ENCODE measurements around the gene TMOD2.

DNA sequence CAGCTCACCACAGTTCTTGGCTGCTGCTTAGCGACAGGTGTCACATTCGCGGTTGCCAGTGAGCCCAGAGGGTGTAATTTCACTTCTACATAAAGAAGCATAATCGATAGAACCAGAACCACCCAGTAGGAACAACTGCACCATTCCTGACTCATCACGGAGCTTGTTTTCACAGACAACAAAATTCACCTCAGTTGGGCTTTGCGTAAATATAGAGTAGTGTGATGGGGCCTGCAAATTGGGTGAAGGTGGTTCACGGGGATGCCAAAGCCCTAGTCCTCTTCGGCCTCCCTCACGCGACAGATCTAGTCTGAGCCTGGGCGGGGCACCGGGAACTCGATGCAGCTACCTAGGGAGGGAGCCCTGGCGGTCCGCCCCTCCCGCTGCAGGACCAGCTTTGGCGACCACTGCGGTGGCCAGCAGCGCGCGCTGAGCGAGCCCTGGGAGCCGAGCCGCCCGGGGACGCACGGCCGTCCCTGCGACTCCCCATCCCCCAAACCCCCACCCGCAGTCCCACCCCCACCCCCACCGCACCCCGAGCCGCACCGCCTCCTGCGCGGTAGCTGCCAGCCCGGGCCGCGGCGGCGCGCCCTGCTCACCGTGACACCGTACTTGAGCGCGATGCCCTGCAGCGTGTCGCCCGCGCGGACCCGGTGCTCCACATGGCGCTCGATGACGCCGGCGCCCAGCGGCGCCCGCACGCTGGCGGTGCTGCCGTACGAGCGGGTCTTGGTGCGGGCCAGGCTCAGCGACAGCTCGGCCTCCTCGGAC is 14.5 kb upstream of the TMOD2 start:
- TF ChIP-seq CREB1 (CRISPR knock-in tag; IDR thresholded peaks at IDR 0.05) (no peak), ZNF317 (CRISPR knock-in tag; IDR thresholded peaks at IDR 0.05; ENCODE audit: borderline replicate concordance, low read depth) (no peak), CREM (CRISPR knock-in tag; IDR thresholded peaks at IDR 0.05) (no peak)
- TF ChIP-seq, protein P1, sequence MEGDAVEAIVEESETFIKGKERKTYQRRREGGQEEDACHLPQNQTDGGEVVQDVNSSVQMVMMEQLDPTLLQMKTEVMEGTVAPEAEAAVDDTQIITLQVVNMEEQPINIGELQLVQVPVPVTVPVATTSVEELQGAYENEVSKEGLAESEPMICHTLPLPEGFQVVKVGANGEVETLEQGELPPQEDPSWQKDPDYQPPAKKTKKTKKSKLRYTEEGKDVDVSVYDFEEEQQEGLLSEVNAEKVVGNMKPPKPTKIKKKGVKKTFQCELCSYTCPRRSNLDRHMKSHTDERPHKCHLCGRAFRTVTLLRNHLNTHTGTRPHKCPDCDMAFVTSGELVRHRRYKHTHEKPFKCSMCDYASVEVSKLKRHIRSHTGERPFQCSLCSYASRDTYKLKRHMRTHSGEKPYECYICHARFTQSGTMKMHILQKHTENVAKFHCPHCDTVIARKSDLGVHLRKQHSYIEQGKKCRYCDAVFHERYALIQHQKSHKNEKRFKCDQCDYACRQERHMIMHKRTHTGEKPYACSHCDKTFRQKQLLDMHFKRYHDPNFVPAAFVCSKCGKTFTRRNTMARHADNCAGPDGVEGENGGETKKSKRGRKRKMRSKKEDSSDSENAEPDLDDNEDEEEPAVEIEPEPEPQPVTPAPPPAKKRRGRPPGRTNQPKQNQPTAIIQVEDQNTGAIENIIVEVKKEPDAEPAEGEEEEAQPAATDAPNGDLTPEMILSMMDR (IDR thresholded peaks at IDR 0.05): no peak
- TF ChIP-seq, protein P2, sequence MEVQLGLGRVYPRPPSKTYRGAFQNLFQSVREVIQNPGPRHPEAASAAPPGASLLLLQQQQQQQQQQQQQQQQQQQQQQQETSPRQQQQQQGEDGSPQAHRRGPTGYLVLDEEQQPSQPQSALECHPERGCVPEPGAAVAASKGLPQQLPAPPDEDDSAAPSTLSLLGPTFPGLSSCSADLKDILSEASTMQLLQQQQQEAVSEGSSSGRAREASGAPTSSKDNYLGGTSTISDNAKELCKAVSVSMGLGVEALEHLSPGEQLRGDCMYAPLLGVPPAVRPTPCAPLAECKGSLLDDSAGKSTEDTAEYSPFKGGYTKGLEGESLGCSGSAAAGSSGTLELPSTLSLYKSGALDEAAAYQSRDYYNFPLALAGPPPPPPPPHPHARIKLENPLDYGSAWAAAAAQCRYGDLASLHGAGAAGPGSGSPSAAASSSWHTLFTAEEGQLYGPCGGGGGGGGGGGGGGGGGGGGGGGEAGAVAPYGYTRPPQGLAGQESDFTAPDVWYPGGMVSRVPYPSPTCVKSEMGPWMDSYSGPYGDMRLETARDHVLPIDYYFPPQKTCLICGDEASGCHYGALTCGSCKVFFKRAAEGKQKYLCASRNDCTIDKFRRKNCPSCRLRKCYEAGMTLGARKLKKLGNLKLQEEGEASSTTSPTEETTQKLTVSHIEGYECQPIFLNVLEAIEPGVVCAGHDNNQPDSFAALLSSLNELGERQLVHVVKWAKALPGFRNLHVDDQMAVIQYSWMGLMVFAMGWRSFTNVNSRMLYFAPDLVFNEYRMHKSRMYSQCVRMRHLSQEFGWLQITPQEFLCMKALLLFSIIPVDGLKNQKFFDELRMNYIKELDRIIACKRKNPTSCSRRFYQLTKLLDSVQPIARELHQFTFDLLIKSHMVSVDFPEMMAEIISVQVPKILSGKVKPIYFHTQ (CRISPR knock-in tag; IDR thresholded peaks at IDR 0.05): no peak
